ENCODE data around the gene KAT14. TPM values are rescaled to one million over a fixed set of nuclear protein-coding genes. Genes with fewer than 3 reads are reported as not detected.
"Not testable (repeated sequence)": the region's sequence is repeated elsewhere in the genome, so short reads cannot be mapped to it uniquely, and the experiment has no call there.

Gene KAT14
- total RNA-seq, 1 donor: 17.4 TPM

DNA sequence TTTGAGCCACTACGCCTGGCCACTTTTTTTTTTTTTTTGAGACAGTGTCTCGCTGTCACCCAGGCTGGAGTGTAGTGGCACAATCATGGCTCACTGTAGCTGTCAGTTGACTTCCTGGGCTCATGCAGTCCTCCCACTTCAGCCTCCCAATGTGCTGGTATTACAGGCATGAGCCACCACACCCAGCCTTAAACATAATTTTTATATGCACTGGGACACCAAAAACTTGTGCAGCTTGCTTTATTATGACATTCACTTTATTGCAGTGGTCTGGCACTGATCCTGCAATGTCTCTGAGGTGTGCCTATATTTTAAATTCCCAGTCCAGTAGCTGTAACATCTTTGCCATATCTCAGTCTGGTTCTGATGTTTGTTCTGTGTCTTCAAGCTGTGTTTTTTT lies 34.7 kb downstream of the KAT14 start:
- Histone ChIP-seq H2AFZ (ENCODE audit: low read length) (no peak overlapping the region), H3K36me3 (ENCODE audit: insufficient read depth, low read length) (peaks cover 4% of the 10 kb centered on the region), H3K4me1 (ENCODE audit: insufficient read depth, low read length) (no peaks in the 10 kb centered on the region), H3K79me2 (ENCODE audit: insufficient read depth, low read length) (no peaks in the 10 kb centered on the region), H3K27ac (ENCODE audit: low read depth, low read length) (no peak overlapping the region), H3K4me3 (ENCODE audit: insufficient read depth, low read length) (no peak overlapping the region), H3K9me3 (ENCODE audit: low read depth, low read length) (no peaks in the 10 kb centered on the region), H3K27me3 (ENCODE audit: insufficient read depth, low read length) (no peaks in the 10 kb centered on the region), H3K4me2 (ENCODE audit: insufficient read depth, low read length) (no peak overlapping the region), H4K20me1 (ENCODE audit: insufficient read depth, low read length) (no peaks in the 10 kb centered on the region)
- TF ChIP-seq, protein P1, sequence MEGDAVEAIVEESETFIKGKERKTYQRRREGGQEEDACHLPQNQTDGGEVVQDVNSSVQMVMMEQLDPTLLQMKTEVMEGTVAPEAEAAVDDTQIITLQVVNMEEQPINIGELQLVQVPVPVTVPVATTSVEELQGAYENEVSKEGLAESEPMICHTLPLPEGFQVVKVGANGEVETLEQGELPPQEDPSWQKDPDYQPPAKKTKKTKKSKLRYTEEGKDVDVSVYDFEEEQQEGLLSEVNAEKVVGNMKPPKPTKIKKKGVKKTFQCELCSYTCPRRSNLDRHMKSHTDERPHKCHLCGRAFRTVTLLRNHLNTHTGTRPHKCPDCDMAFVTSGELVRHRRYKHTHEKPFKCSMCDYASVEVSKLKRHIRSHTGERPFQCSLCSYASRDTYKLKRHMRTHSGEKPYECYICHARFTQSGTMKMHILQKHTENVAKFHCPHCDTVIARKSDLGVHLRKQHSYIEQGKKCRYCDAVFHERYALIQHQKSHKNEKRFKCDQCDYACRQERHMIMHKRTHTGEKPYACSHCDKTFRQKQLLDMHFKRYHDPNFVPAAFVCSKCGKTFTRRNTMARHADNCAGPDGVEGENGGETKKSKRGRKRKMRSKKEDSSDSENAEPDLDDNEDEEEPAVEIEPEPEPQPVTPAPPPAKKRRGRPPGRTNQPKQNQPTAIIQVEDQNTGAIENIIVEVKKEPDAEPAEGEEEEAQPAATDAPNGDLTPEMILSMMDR (IDR thresholded peaks at IDR 0.05; ENCODE audit: extremely low read depth, low read depth, low read length): no peak
- DNase-seq (ENCODE audit: insufficient read length, low spot score, missing footprints): no peak

- Histone ChIP-seq H3K4me3 (ENCODE audit: insufficient read depth, low read length) (no peak overlapping the region), H4K20me1 (ENCODE audit: insufficient read depth, low read length) (no peaks in the 10 kb centered on the region), H3K27me3 (ENCODE audit: insufficient read depth, low read length) (no peaks in the 10 kb centered on the region), H3K27ac (ENCODE audit: low read depth, low read length) (no peak overlapping the region), H3K79me2 (ENCODE audit: insufficient read depth, low read length) (no peaks in the 10 kb centered on the region), H3K4me2 (ENCODE audit: insufficient read depth, low read length) (no peak overlapping the region), H3K36me3 (ENCODE audit: insufficient read depth, low read length) (no peaks in the 10 kb centered on the region), H2AFZ (ENCODE audit: low read length) (no peak overlapping the region), H3K9me3 (ENCODE audit: low read depth, low read length) (no peaks in the 10 kb centered on the region), H3K4me1 (ENCODE audit: insufficient read depth, low read length) (no peaks in the 10 kb centered on the region)
- no peak for DNase-seq (ENCODE audit: insufficient read length, low spot score, missing footprints)
- TF ChIP-seq, protein P1 (IDR thresholded peaks at IDR 0.05; ENCODE audit: extremely low read depth, low read depth, low read length): no peak
These were observed 37.4 kb downstream of the KAT14 start for GRCh38 chr20:18174906-18175683.

DNA sequence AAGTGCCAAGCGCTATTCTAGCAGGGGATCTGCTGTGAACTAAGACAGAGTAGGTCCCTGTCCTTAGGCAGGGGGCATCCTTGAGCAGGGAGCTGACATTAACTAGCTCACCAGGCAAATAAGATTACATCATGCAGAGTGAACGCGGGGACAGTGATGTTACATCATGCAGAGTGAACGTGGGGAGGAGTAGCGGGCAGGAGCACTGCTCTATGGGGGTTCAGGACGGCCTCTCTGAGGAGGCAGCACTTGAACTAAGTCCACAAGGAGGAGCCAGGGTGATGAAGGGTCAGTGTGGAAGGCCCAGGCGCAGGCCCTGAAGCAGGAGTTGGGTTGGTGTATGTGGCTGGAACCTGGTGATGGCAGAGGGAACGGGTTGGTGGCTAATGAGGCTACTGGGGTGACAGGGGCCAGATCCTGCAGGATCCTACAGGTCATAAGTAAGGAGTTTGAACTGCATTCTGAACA lies 38.7 kb downstream of the KAT14 start:
- H3K27ac ChIP-seq (ENCODE audit: low read depth, low read length): no peak overlapping the region
- TF ChIP-seq, protein P1 (IDR thresholded peaks at IDR 0.05; ENCODE audit: extremely low read depth, low read depth, low read length): no peak
- no peaks in the 10 kb centered on the region for H3K4me1 ChIP-seq (ENCODE audit: insufficient read depth, low read length)
- H2AFZ ChIP-seq (ENCODE audit: low read length): no peak overlapping the region
- no peak overlapping the region for H3K4me2 ChIP-seq (ENCODE audit: insufficient read depth, low read length)
- no peak overlapping the region for H3K4me3 ChIP-seq (ENCODE audit: insufficient read depth, low read length)
- H3K79me2 ChIP-seq (ENCODE audit: insufficient read depth, low read length): no peaks in the 10 kb centered on the region
- DNase-seq (ENCODE audit: insufficient read length, low spot score, missing footprints): no peak
- H3K27me3 ChIP-seq (ENCODE audit: insufficient read depth, low read length): no peaks in the 10 kb centered on the region
- no peaks in the 10 kb centered on the region for H3K36me3 ChIP-seq (ENCODE audit: insufficient read depth, low read length)
- H3K9me3 ChIP-seq (ENCODE audit: low read depth, low read length): no peaks in the 10 kb centered on the region
- no peaks in the 10 kb centered on the region for H4K20me1 ChIP-seq (ENCODE audit: insufficient read depth, low read length)

- not testable (repeated sequence) for H3K4me1 ChIP-seq (ENCODE audit: insufficient read depth, low read length); H3K4me3 ChIP-seq (ENCODE audit: insufficient read depth, low read length); DNase-seq (ENCODE audit: insufficient read length, low spot score, missing footprints); H4K20me1 ChIP-seq (ENCODE audit: insufficient read depth, low read length); H3K9me3 ChIP-seq (ENCODE audit: low read depth, low read length); H3K4me2 ChIP-seq (ENCODE audit: insufficient read depth, low read length); H3K79me2 ChIP-seq (ENCODE audit: insufficient read depth, low read length); H3K27ac ChIP-seq (ENCODE audit: low read depth, low read length); H3K27me3 ChIP-seq (ENCODE audit: insufficient read depth, low read length); H2AFZ ChIP-seq (ENCODE audit: low read length)
- H3K36me3 ChIP-seq (ENCODE audit: insufficient read depth, low read length): peaks cover 17% of the 10 kb centered on the region
These were observed 42.7 kb downstream of the KAT14 start for GRCh38 chr20:18180366-18180765.
